HEK293 (cell line): Measurements from ENCODE around the gene NME3.
A peak's percentile ranks its signal among the peaks of the same experiment; 100 is the strongest.

Source experiments
- GFI1B ChIP-seq: fragments of 450-650 bp; formaldehyde crosslinking; IDR thresholded peaks from 2 replicates; pipeline ENCODE4 v1.5.1; 2016; ENCODE audit warnings: missing biosample characterization, missing genetic modification characterization
- GLI2 ChIP-seq: fragments of 450-650 bp; formaldehyde crosslinking; IDR thresholded peaks from 2 replicates; pipeline ENCODE4; 2017; ENCODE audit warnings: missing biosample characterization, missing genetic modification characterization, low read depth, borderline replicate concordance
- GLIS1 ChIP-seq: fragments of 450-650 bp; formaldehyde crosslinking; IDR thresholded peaks from 2 replicates; pipeline ENCODE4 v1.5.1; 2016; ENCODE audit warnings: missing biosample characterization, missing genetic modification characterization
- GLIS2 ChIP-seq: fragments of 450-650 bp; formaldehyde crosslinking; IDR thresholded peaks from 2 replicates; pipeline ENCODE4 v1.5.1; 2016; ENCODE audit warnings: missing biosample characterization, missing genetic modification characterization
- HOXC10 ChIP-seq: sonication (generic); formaldehyde crosslinking; IDR thresholded peaks from 2 replicates; pipeline ENCODE4 v1.8.1; 2023; ENCODE audit warnings: mild to moderate bottlenecking, missing genetic modification reagents
- KLF9 ChIP-seq: fragments of 450-650 bp; formaldehyde crosslinking; IDR thresholded peaks from 2 replicates; pipeline ENCODE4 v1.5.1; 2016; ENCODE audit warnings: missing biosample characterization, missing genetic modification characterization, low read depth
- YY1 ChIP-seq: fragments of 450-650 bp; formaldehyde crosslinking; IDR thresholded peaks from 2 replicates; pipeline ENCODE4 v1.5.1; 2018; ENCODE audit warnings: missing biosample characterization, missing genetic modification characterization
- YY2 ChIP-seq: fragments of 450-650 bp; formaldehyde crosslinking; IDR thresholded peaks from 2 replicates; pipeline ENCODE4 v1.5.1; 2016; ENCODE audit warnings: missing biosample characterization, missing genetic modification characterization
- ZFHX2 ChIP-seq: fragments of 450-650 bp; formaldehyde crosslinking; conservative IDR thresholded peaks from 2 replicates; pipeline ENCODE4 v1.5.1; 2016; ENCODE audit warnings: missing biosample characterization, missing genetic modification characterization
- ZFP3 ChIP-seq: fragments of 450-650 bp; formaldehyde crosslinking; IDR thresholded peaks from 2 replicates; pipeline ENCODE4 v1.5.1; 2016; ENCODE audit warnings: low read depth, missing biosample characterization, missing genetic modification characterization
- ZFP69B ChIP-seq: fragments of 450-650 bp; formaldehyde crosslinking; IDR thresholded peaks from 2 replicates; pipeline ENCODE4 v1.5.1; 2016; ENCODE audit warnings: missing biosample characterization, missing genetic modification characterization
- ZNF10 ChIP-seq: fragments of 450-650 bp; formaldehyde crosslinking; IDR thresholded peaks from 2 replicates; pipeline ENCODE4 v1.5.1; 2017; ENCODE audit warnings: missing biosample characterization, missing genetic modification characterization
- ZNF140 ChIP-seq: fragments of 450-650 bp; formaldehyde crosslinking; IDR thresholded peaks from 2 replicates; pipeline ENCODE4 v1.5.1; 2016; ENCODE audit warnings: missing biosample characterization, missing genetic modification characterization
- ZNF155 ChIP-seq: fragments of 450-650 bp; formaldehyde crosslinking; IDR thresholded peaks from 2 replicates; pipeline ENCODE4 v1.5.1; 2016; ENCODE audit warnings: missing biosample characterization, missing genetic modification characterization
- ZNF175 ChIP-seq: fragments of 450-650 bp; formaldehyde crosslinking; IDR thresholded peaks from 2 replicates; pipeline ENCODE4 v1.5.1; 2016; ENCODE audit warnings: missing biosample characterization, missing genetic modification characterization
- ZNF2 ChIP-seq: fragments of 450-650 bp; formaldehyde crosslinking; IDR thresholded peaks from 2 replicates; pipeline ENCODE4 v1.5.1; 2016; ENCODE audit warnings: missing biosample characterization, missing genetic modification characterization
- ZNF274 ChIP-seq, 2 experiments: fragments of 200-500 bp in 1 of 2; fragments of 450-650 bp in 1 of 2; sonication (Bioruptor generic) in 1 of 2; formaldehyde crosslinking in 1 of 2; IDR thresholded peaks; 2 replicates each; pipeline versions ENCODE4 v1.5.1 to v1.6.1; 2014 to 2016; ENCODE audit warnings: borderline replicate concordance in 1 of 2, inconsistent platforms in 1 of 2, low read length in 1 of 2, missing biosample characterization in 1 of 2, missing genetic modification characterization in 1 of 2
- ZNF341 ChIP-seq: fragments of 450-650 bp; formaldehyde crosslinking; IDR thresholded peaks from 2 replicates; pipeline ENCODE4; 2016; ENCODE audit warnings: low read depth, missing biosample characterization, missing genetic modification characterization
- ZNF391 ChIP-seq: fragments of 450-650 bp; formaldehyde crosslinking; IDR thresholded peaks from 2 replicates; pipeline ENCODE4 v1.5.1; 2016; ENCODE audit warnings: low read depth, missing biosample characterization, missing genetic modification characterization, borderline replicate concordance
- ZNF423 ChIP-seq: fragments of 450-650 bp; formaldehyde crosslinking; IDR thresholded peaks from 2 replicates; pipeline ENCODE4 v1.5.1; 2016; ENCODE audit warnings: missing biosample characterization, missing genetic modification characterization
- ZNF561 ChIP-seq: fragments of 450-650 bp; IDR thresholded peaks from 2 replicates; pipeline ENCODE4 v1.5.1; 2018; ENCODE audit warnings: missing biosample characterization, missing genetic modification characterization, borderline replicate concordance
- ZNF830 ChIP-seq: fragments of 450-650 bp; IDR thresholded peaks from 2 replicates; pipeline ENCODE4 v1.5.0; 2018; ENCODE audit warnings: missing biosample characterization, missing genetic modification characterization, low read depth, mild to moderate bottlenecking, moderate library complexity
- ZSCAN23 ChIP-seq: fragments of 450-650 bp; formaldehyde crosslinking; IDR thresholded peaks from 2 replicates; pipeline ENCODE4 v1.5.1; 2016; ENCODE audit warnings: missing biosample characterization, missing genetic modification characterization
- TF ChIP-seq, protein P1 (sequence below): fragments of 450-650 bp; formaldehyde crosslinking; IDR thresholded peaks from 2 replicates; pipeline ENCODE4 v1.5.1; 2016; ENCODE audit warnings: missing biosample characterization, missing genetic modification characterization
- TF ChIP-seq, protein P2 (sequence below): fragments of 450-650 bp; formaldehyde crosslinking; IDR thresholded peaks from 2 replicates; pipeline ENCODE4 v1.5.1; 2016; ENCODE audit warnings: missing biosample characterization, missing genetic modification characterization
- TF ChIP-seq, protein P3 (sequence below): fragments of 450-650 bp; formaldehyde crosslinking; IDR thresholded peaks from 2 replicates; pipeline ENCODE4 v1.5.1; 2016; ENCODE audit warnings: missing biosample characterization, missing genetic modification characterization
- TF ChIP-seq, protein P4 (sequence below): fragments of 450-650 bp; formaldehyde crosslinking; IDR thresholded peaks from 2 replicates; pipeline ENCODE4 v1.5.1; 2016; ENCODE audit warnings: missing biosample characterization, missing genetic modification characterization, low read depth
- TF ChIP-seq, protein P5 (sequence below): fragments of 450-650 bp; formaldehyde crosslinking; IDR thresholded peaks from 2 replicates; pipeline ENCODE4 v1.5.1; 2016; ENCODE audit warnings: missing biosample characterization, missing genetic modification characterization
- TF ChIP-seq, protein P6 (sequence below): fragments of 450-650 bp; formaldehyde crosslinking; IDR thresholded peaks from 2 replicates; pipeline ENCODE4 v1.5.1; 2016; ENCODE audit warnings: missing biosample characterization, missing genetic modification characterization

NME3 gene

DNA sequence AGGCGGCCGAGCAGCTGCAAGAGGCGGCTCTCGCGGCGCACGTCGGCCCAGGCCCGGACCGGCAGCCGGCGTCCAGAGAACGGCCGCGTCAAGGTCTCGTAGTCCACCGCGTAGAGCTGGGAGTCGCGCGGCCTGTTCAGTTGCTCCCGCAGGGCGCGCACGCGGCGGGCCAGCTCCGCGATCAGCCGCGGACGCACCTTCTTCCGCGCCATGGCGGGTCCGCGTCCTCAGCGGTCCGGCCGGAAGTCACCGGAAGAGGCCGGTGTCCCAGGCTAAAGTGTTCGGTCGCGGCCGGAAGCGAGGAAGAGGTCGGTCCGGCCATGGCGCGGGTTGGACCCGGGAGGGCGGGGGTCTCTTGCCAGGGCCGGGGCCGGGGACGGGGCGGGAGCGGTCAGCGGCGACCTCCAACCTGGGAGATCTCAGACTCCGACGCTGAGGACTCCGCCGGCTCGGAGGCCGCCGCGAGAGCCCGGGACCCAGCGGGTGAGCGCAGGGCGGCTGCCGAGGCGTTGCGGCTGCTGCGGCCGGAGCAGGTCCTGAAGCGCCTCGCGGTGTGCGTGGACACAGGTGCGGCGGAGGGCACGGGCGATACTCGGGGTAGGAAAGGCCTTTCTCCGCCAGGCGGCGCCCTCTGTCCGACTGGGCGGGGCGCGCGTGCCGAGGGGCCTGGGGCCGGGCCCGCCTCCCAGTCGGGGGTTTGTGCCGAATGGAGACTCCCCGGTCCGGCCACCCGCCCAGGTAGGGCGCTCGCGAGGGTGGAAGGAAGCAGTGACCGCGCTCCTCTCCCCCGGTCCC is 1.8 kb upstream of the NME3 start, which contains the start of gene MRPS34 (continued):
- TF ChIP-seq ZNF140 (tag by site-specific recombination) (no peak), YY1 (peak; percentile 97), KLF9 (tag by site-specific recombination) (peak; percentile 92), GLIS2 (tag by site-specific recombination) (peak; percentile 86), ZFHX2 (tag by site-specific recombination) (peak; percentile 14; the same call in 1 of the 2 replicates), GLI2 (tag by site-specific recombination) (no peak), GFI1B (tag by site-specific recombination) (peak; percentile 64), ZSCAN23 (0 out of 2 replicates have a peak, but pooled peaks have one; percentile 18), GLIS1 (tag by site-specific recombination) (peak; percentile 46; the same call in 1 of the 2 replicates), ZNF175 (no peak), ZNF274 (IDR thresholded peaks at IDR 0.05; ENCODE audit: low read length) (no peak), ZNF274 (tag by site-specific recombination; IDR thresholded peaks at IDR 0.05; ENCODE audit: borderline replicate concordance) (no peak), YY2 (tag by site-specific recombination) (peak; percentile 96), HOXC10 (CRISPR knock-in tag) (peak; percentile 44; the same call in 1 of the 2 replicates), ZNF830 (tag by site-specific recombination) (no peak), ZNF341 (tag by site-specific recombination) (no peak), ZFP3 (tag by site-specific recombination) (no peak), ZNF155 (tag by site-specific recombination) (no peak), ZFP69B (peak; percentile 76), ZNF423 (tag by site-specific recombination) (peak; percentile 80), ZNF10 (no peak), ZNF391 (peak; percentile 75; the same call in 1 of the 2 replicates), ZNF2 (tag by site-specific recombination) (peak; percentile 57; the same call in 1 of the 2 replicates), ZNF561 (tag by site-specific recombination) (peak; percentile 83)
- TF ChIP-seq, protein P1, sequence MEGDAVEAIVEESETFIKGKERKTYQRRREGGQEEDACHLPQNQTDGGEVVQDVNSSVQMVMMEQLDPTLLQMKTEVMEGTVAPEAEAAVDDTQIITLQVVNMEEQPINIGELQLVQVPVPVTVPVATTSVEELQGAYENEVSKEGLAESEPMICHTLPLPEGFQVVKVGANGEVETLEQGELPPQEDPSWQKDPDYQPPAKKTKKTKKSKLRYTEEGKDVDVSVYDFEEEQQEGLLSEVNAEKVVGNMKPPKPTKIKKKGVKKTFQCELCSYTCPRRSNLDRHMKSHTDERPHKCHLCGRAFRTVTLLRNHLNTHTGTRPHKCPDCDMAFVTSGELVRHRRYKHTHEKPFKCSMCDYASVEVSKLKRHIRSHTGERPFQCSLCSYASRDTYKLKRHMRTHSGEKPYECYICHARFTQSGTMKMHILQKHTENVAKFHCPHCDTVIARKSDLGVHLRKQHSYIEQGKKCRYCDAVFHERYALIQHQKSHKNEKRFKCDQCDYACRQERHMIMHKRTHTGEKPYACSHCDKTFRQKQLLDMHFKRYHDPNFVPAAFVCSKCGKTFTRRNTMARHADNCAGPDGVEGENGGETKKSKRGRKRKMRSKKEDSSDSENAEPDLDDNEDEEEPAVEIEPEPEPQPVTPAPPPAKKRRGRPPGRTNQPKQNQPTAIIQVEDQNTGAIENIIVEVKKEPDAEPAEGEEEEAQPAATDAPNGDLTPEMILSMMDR (tag by site-specific recombination), result peak; percentile 98
- TF ChIP-seq, protein P2, sequence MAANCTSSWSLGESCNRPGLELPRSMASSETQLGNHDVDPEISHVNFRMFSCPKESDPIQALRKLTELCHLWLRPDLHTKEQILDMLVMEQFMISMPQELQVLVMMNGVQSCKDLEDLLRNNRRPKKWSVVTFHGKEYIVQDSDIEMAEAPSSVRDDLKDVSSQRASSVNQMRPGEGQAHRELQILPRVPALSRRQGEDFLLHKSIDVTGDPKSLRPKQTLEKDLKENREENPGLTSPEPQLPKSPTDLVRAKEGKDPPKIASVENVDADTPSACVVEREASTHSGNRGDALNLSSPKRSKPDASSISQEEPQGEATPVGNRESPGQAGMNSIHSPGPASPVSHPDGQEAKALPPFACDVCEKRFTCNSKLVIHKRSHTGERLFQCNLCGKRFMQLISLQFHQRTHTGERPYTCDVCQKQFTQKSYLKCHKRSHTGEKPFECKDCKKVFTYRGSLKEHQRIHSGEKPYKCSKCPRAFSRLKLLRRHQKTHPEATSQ (tag by site-specific recombination), result no peak; the same call in none of the 2 replicates
- TF ChIP-seq, protein P3, sequence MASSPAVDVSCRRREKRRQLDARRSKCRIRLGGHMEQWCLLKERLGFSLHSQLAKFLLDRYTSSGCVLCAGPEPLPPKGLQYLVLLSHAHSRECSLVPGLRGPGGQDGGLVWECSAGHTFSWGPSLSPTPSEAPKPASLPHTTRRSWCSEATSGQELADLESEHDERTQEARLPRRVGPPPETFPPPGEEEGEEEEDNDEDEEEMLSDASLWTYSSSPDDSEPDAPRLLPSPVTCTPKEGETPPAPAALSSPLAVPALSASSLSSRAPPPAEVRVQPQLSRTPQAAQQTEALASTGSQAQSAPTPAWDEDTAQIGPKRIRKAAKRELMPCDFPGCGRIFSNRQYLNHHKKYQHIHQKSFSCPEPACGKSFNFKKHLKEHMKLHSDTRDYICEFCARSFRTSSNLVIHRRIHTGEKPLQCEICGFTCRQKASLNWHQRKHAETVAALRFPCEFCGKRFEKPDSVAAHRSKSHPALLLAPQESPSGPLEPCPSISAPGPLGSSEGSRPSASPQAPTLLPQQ (tag by site-specific recombination), result peak; percentile 84
- TF ChIP-seq, protein P4, sequence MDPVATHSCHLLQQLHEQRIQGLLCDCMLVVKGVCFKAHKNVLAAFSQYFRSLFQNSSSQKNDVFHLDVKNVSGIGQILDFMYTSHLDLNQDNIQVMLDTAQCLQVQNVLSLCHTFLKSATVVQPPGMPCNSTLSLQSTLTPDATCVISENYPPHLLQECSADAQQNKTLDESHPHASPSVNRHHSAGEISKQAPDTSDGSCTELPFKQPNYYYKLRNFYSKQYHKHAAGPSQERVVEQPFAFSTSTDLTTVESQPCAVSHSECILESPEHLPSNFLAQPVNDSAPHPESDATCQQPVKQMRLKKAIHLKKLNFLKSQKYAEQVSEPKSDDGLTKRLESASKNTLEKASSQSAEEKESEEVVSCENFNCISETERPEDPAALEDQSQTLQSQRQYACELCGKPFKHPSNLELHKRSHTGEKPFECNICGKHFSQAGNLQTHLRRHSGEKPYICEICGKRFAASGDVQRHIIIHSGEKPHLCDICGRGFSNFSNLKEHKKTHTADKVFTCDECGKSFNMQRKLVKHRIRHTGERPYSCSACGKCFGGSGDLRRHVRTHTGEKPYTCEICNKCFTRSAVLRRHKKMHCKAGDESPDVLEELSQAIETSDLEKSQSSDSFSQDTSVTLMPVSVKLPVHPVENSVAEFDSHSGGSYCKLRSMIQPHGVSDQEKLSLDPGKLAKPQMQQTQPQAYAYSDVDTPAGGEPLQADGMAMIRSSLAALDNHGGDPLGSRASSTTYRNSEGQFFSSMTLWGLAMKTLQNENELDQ, result no peak
- TF ChIP-seq, protein P5, sequence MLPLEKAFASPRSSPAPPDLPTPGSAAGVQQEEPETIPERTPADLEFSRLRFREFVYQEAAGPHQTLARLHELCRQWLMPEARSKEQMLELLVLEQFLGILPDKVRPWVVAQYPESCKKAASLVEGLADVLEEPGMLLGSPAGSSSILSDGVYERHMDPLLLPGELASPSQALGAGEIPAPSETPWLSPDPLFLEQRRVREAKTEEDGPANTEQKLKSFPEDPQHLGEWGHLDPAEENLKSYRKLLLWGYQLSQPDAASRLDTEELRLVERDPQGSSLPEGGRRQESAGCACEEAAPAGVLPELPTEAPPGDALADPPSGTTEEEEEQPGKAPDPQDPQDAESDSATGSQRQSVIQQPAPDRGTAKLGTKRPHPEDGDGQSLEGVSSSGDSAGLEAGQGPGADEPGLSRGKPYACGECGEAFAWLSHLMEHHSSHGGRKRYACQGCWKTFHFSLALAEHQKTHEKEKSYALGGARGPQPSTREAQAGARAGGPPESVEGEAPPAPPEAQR (tag by site-specific recombination), result 0 out of 2 replicates have a peak, but pooled peaks have one; percentile 14
- TF ChIP-seq, protein P6, sequence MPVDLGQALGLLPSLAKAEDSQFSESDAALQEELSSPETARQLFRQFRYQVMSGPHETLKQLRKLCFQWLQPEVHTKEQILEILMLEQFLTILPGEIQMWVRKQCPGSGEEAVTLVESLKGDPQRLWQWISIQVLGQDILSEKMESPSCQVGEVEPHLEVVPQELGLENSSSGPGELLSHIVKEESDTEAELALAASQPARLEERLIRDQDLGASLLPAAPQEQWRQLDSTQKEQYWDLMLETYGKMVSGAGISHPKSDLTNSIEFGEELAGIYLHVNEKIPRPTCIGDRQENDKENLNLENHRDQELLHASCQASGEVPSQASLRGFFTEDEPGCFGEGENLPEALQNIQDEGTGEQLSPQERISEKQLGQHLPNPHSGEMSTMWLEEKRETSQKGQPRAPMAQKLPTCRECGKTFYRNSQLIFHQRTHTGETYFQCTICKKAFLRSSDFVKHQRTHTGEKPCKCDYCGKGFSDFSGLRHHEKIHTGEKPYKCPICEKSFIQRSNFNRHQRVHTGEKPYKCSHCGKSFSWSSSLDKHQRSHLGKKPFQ, result no peak
